Measurements from ENCODE around the gene ARHGAP33.

The ARHGAP33 gene

DNA sequence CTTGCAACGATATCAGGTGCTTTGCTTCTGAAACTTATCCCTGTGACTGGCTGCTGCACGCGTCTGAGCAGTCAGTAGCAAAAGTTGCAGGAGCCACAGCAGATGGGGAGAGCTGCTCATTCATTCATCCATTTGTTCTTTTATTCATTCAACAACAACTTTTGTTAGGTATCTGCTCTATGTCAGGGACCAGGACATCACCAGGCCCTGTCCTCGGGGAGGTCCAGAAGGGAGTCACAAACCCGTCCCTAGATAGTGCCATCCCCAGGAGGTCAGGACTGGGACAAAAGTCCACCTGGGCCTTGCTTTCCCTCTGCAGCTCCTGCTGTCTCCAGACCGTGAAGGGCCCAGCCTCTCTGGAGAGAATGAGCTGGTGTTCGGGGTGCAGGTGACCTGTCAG is 2.6 kb downstream of the ARHGAP33 start:
- DNase-seq (ENCODE audit: low read depth): no peak

DNA sequence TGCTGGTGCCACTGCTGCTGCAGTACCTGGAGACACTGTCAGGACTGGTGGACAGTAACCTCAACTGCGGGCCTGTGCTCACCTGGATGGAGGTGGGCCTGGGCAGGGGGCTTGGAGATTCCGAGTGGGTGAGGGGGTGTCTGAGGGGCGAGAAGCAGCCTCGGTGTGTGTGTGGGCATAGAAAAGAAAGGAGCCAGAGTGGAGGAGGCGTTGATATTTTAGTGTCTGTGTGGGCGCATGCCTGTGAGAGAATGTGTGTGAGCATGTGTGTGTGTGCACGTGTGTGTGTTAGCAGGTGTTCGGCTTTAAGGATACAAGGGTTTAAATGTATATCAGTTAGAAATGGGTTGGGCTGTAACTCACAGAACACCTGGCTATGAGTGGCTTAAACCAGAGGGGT is 3.7 kb downstream of the ARHGAP33 start:
- DNase-seq (ENCODE audit: low read depth): no peak

DNA sequence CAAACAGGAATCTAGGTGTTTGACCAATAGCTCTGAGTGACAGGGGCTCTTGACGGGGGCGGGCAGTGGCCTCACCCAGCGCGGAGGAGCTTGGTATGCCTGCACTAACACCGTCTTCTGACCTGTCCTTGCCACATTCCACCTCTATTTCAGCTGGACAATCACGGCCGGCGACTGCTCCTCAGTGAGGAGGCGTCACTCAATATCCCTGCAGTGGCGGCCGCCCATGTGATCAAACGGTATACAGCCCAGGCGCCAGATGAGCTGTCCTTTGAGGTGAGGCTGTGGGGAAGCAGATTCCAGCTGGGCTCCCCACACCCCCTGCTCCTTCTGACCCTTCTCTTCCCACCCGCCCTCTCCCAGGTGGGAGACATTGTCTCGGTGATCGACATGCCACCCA is 4.7 kb downstream of the ARHGAP33 start:
- no peak for DNase-seq (ENCODE audit: low read depth)

- no peak for DNase-seq (ENCODE audit: low read depth)
Observed at GRCh38 chr19:35780717-35781116, 5.4 kb downstream of the ARHGAP33 start.

GRCh38 chr19:35781650-35782049 is 6.3 kb downstream of the ARHGAP33 start:
- DNase-seq (ENCODE audit: low read depth): no peak

DNA sequence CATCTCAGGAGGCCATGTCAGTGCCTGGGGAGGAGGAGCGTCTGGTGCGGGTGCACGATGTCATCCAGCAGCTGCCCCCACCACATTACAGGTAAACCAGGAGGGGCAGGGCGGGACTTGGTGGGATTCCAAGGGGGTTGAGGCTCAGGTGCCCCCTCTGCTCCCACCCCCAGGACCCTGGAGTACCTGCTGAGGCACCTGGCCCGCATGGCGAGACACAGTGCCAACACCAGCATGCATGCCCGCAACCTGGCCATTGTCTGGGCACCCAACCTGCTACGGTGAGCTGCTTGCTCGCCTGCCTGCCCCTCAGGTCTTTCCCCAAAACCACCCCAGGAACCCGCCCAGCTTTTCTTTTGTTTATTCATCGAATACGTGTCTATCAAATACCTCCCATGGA is 7.2 kb downstream of the ARHGAP33 start:
- no peak for DNase-seq (ENCODE audit: low read depth)

DNA sequence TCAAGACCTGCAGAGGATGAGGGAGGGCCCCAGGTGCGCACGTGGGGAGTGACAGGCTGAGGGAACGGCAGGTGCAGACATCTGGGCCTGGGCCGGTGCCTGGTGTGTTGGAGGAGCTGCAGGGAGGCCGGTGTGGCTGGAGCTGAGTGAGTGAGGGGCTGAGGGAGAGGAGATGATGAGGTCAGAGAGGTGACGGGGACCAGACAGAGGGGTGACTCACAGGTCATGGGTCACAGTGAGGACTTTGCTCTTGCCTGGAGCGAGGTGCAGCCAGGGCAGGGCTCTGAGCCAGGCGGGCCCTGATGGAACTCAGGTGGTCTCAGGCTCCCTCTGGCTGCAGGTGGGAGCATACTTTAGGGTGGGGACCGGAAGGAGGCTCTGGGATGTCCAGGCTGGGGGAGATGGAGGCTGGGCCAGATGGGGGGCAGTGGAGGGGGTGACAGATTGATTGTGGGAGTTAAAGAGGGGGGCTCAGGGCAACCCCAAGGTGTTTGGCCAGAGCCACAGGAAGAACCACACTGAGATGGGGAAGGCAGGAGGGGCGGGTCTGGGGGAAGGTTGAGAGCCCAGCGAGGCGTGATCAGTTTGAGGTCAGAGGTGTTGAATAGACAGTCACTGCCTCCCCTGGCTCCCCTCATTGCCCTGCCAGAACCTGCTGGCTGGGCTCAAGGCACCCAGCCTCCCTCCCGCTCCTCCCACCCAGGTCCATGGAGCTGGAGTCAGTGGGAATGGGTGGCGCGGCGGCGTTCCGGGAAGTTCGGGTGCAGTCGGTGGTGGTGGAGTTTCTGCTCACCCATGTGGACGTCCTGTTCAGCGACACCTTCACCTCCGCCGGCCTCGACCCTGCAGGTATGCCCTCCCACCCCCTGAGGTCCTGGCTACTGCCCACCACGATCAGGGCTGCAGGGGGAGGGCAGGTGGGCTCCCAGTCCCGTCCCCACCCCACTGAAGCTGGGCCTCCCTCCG is 8.4 kb downstream of the ARHGAP33 start:
- DNase-seq (ENCODE audit: low read depth): no peak

DNA sequence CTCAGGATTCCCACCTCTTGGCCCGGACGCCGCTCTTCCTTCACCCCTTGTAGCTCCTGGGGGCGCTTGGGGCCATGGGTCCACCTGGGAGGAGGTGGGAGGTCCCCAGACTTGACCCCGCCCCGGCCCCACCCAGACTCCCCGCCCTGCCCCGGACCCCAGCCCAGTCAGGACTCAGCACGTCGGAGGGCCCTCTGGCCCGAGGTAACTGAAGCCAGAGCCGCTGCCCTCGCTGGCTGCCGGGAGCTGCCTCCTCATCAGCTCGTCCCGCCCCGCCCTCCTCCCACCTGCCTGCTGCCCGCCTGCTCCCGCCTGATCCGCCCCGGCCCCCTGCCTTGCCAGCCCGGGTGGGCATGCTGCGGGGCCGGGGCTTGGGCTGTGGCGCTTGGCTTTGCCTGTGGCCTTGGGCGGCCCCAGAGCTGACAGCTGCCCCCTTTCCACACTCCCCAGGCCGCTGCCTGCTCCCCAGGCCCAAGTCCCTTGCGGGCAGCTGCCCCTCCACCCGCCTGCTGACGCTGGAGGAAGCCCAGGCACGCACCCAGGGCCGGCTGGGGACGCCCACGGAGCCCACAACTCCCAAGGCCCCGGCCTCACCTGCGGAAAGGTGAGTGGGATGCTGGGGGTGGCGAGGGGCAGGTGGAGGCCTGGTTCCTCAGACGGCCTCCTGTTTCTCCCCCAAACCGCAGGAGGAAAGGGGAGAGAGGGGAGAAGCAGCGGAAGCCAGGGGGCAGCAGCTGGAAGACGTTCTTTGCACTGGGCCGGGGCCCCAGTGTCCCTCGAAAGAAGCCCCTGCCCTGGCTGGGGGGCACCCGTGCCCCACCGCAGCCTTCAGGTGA is 9.4 kb downstream of the ARHGAP33 start:
- DNase-seq (ENCODE audit: low read depth): no peak

DNA sequence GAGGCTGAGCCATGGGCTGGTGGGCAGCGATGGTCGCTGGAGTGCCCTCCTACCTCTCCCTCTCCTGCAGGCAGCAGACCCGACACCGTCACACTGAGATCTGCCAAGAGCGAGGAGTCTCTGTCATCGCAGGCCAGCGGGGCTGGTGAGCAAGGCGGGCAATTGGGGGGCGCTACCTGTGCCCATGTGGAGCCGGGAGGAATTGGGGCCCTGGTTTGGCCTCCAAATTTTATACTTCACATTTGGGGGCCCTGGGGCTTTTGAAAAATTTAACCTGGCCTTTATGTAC is 9.9 kb downstream of the ARHGAP33 start:
- no peak for DNase-seq (ENCODE audit: low read depth)

DNA sequence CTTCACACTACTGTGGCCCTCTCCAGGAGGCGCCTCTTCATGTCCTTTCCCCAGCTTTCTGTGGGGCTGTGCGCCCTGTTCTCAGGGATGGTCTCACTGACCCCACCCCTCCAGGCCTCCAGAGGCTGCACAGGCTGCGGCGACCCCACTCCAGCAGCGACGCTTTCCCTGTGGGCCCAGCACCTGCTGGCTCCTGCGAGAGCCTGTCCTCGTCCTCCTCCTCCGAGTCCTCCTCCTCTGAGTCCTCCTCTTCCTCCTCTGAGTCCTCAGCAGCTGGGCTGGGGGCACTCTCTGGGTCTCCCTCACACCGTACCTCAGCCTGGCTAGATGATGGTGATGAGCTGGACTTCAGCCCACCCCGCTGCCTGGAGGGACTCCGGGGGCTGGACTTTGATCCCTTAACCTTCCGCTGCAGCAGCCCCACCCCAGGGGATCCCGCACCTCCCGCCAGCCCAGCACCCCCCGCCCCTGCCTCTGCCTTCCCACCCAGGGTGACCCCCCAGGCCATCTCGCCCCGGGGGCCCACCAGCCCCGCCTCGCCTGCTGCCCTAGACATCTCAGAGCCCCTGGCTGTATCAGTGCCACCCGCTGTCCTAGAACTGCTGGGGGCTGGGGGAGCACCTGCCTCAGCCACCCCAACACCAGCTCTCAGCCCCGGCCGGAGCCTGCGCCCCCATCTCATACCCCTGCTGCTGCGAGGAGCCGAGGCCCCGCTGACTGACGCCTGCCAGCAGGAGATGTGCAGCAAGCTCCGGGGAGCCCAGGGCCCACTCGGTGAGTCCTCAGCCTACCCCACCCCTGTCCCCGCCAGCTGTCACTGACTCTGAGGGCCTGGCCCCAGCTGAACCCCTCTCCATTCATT is 11.2 kb downstream of the ARHGAP33 start:
- no peak for DNase-seq (ENCODE audit: low read depth)

- DNase-seq (ENCODE audit: low read depth): no peak
Observed at GRCh38 chr19:35787227-35787799, 11.9 kb downstream of the ARHGAP33 start.

DNA sequence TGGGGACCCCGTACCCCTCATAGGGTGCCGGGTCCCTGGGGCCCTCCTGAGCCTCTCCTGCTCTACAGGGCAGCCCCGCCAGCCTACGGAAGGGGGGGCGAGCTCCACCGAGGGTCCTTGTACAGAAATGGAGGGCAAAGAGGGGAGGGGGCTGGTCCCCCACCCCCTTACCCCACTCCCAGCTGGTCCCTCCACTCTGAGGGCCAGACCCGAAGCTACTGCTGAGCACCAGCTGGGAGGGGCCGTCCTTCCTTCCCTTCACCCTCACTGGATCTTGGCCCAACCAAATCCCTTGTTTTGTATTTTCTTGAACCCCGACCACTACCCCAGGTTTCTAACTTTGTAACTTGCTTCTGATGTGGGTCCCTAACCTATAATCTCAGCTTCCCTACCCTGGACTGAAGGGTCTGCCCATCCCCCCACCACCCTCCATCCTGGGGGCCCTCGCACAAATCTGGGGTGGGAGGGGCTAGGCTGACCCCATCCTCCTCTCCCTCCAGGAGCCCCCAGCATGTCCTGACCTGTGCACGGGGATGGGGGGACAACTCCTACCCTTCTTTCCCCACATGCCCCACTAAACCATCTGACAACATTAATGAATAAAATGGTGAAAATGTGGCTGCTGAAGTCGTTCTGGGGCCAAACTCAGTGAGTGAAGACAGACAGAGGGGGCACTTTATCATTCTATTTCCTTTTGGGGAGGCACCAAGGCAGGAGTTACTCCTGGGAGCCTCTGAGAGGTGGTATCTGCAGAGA is 13.0 kb downstream of the ARHGAP33 start:
- no peak for DNase-seq (ENCODE audit: low read depth)

- no peak for DNase-seq (ENCODE audit: low read depth)
Observed at GRCh38 chr19:35789195-35789977, 14.0 kb downstream of the ARHGAP33 start.

- no peak for DNase-seq (ENCODE audit: low read depth)
Observed at GRCh38 chr19:35789978-35790944, 14.9 kb downstream of the ARHGAP33 start.

DNA sequence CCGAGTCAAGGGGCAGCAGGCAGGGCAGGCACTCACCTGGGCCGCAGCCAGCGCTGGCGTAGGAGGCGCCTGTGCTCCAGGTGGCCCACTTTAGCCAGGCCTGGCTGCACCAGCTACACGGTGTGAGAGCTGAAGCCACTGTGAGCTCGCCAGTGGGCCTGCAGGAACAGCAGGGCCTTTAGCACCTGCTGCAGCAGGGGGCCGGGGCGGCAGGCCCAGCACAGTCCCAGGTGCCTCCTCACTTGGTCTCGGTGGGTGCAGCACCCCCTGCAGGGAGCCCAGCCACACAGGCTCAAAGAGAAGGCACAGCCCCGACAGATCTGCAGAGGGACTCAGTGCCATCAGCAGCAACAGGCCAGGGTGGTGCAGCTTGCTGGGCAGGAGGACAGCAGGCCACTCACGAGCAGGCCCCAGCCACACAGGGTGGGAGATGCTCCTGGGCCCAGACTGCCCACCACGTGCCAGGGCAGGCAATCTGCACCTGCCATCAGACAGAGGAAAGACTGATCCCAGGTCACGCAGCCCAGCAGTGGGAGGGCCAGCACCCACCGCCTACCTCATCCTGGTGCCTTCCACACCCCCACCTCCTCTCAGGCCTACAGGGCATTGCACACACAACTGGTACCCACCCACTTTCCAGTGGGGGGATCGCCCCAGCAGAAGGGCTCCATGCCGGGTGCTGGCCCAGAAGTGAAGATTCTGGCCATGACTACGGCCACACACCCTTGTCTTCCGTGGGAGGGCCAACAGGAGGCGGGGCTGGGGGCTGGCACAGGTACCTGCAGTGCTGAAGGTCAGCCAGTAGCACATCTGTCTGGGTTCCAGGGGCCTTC is 15.8 kb downstream of the ARHGAP33 start:
- DNase-seq (ENCODE audit: low read depth): no peak

DNA sequence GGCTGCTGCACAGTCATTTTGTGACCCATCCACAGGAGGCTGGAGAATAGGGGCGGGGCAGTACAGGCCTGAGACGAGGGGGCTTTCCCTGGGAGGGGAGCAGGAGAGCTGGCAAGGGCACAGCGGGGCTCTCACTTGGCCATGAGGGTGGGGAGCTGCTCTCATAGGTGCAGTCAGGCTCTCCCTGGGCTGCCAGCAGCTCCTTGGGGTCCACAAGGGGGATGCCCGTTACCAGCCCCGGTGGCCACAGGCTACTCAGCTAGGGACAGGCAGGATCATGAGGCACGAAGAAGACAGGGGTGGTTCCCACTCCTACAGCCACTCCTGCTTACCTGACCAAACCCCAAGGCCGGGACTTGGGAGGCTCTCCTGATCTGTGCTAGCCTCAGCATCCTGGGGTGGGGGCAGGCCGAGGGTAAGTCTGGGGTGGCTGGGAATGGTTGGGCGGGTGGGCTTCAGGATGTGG is 16.5 kb downstream of the ARHGAP33 start:
- no peak for DNase-seq (ENCODE audit: low read depth)

DNA sequence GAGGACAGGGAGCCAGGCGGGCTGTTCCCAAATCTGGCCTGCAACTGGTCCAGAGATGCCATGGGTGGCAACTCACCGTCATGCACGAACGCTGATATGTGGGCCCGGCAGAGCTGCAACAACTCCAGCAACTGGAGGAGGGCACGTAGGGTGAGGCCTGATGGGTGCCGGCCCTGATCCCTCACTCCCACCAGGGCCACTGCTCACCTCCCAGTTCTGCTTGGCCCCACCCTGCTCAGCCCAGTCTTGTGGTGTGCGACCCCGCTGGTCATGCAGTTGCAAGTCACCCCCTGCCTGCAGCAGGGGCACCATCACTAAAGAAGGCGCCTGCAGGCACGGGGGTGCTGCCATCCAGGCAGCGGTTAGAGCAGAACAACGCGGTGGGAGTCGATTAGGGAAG is 16.9 kb downstream of the ARHGAP33 start:
- no peak for DNase-seq (ENCODE audit: low read depth)

GRCh38 chr19:35792888-35793287 is 17.5 kb downstream of the ARHGAP33 start:
- DNase-seq (ENCODE audit: low read depth): no peak

Measured in stimulated activated CD8-positive, alpha-beta memory T cell treated with anti-CD3 and anti-CD28 coated beads, Interleukin-15, amount 100 ng/mL, for 24 hours (primary cell).